Muscle of leg (tissue), 9 donors: ENCODE measurements around the gene SLC4A11. TPM values are rescaled to one million over a fixed set of nuclear protein-coding genes. Genes with fewer than 3 reads are reported as not detected.

Experiments
- polyA plus RNA-seq, 8 donors: library from polyadenylated mRNA; unstranded; fragments of 120-200 nt; gene quantifications; one replicate each; pipeline versions ENCODE4 v1.2.1 to v1.2.3, GENCODE V29; 2013; ENCODE audit warnings: inconsistent platforms in 1 of 8, low replicate concordance in 1 of 8; ENCODE audit not compliant: insufficient read length in 8 of 8, insufficient read depth in 1 of 8
- total RNA-seq: library from RNA; stranded (reverse); fragments of 120-200 nt; gene quantifications from one replicate; pipeline ENCODE4 v1.2.4, GENCODE V29; 2013

SLC4A11 gene
- total and polyA plus RNA-seq, 9 donors = 0.35 to 1.7 (median 0.65) TPM

Other genes with a start within 250 kb of the SLC4A11 start
- gene GNRH2, start 195.6 kb downstream of the SLC4A11 start, total RNA-seq = 0.13 TPM
- gene GNRH2, start 195.6 kb downstream of the SLC4A11 start, polyA plus RNA-seq = under 1 TPM in 6 of 8 donors, not detected in 2; 0.34 to 0.69 (median 0.48) TPM
- 46.1 TPM for gene MRPS26, start 193.1 kb downstream of the SLC4A11 start, total RNA-seq
- gene MRPS26, start 193.1 kb downstream of the SLC4A11 start, polyA plus RNA-seq = 10 to 100 TPM; 37.3 to 47.2 (median 39.1) TPM
- 0.66 TPM for gene OXT, start 167.6 kb downstream of the SLC4A11 start, total RNA-seq
- under 1 TPM in 7 of 8 donors, not detected in 1; 0.27 to 0.92 (median 0.61) TPM for gene OXT, start 167.6 kb downstream of the SLC4A11 start, polyA plus RNA-seq
- gene AVP, start 154.5 kb downstream of the SLC4A11 start, total RNA-seq = 0.18 TPM
- gene AVP, start 154.5 kb downstream of the SLC4A11 start, polyA plus RNA-seq = under 1 TPM in 3 of 8 donors, not detected in 5; 0.31 to 0.53 (median 0.34) TPM
- gene FASTKD5, start 79.3 kb downstream of the SLC4A11 start, total RNA-seq = 10.2 TPM
- gene FASTKD5, start 79.3 kb downstream of the SLC4A11 start, polyA plus RNA-seq = 10 to 100 TPM in 5 of 8 donors, 1 to 10 TPM in 3; 8.3 to 11.4 (median 10.4) TPM
- gene UBOX5, start 79.3 kb downstream of the SLC4A11 start, total RNA-seq = 6.1 TPM
- 1 to 10 TPM; 5.6 to 8.4 (median 6.3) TPM for gene UBOX5, start 79.3 kb downstream of the SLC4A11 start, polyA plus RNA-seq
- gene LZTS3, start 65.6 kb downstream of the SLC4A11 start, total RNA-seq = 2.2 TPM
- gene LZTS3, start 65.6 kb downstream of the SLC4A11 start, polyA plus RNA-seq = 1 to 10 TPM; 3.0 to 4.3 (median 3.5) TPM
- gene DDRGK1, start 34.5 kb downstream of the SLC4A11 start, total RNA-seq = 28.9 TPM
- 10 to 100 TPM; 25.5 to 34.0 (median 31.5) TPM for gene DDRGK1, start 34.5 kb downstream of the SLC4A11 start, polyA plus RNA-seq
- 45.0 TPM for gene ITPA, start 29.7 kb downstream of the SLC4A11 start, total RNA-seq
- gene ITPA, start 29.7 kb downstream of the SLC4A11 start, polyA plus RNA-seq = 10 to 100 TPM; 43.5 to 52.5 (median 48.8) TPM
- gene DNAAF9, start 168.5 kb upstream of the SLC4A11 start, total RNA-seq = 12.4 TPM
- 10 to 100 TPM; 13.0 to 16.6 (median 14.4) TPM for gene DNAAF9, start 168.5 kb upstream of the SLC4A11 start, polyA plus RNA-seq
- 23.6 TPM for gene ATRN, start 231.8 kb upstream of the SLC4A11 start, total RNA-seq
- 10 to 100 TPM; 19.6 to 32.1 (median 24.5) TPM for gene ATRN, start 231.8 kb upstream of the SLC4A11 start, polyA plus RNA-seq